SK-N-SH (cell line): ENCODE measurements around the gene NFE2. TPM values are rescaled to one million over a fixed set of nuclear protein-coding genes. Genes with fewer than 3 reads are reported as not detected.
A peak's percentile ranks its signal among the peaks of the same experiment; 100 is the strongest.
"Not testable (repeated sequence)": the region's sequence is repeated elsewhere in the genome, so short reads cannot be mapped to it uniquely, and the experiment has no call there.

ENCODE experiments used
- CTCF ChIA-PET: fragments of 300-600, 350-600 bp; formaldehyde crosslinking; extraction: SDS; loops from one replicate; lab custom pipeline; 2021; lab: Yijun Ruan, JAX
- POLR2A ChIA-PET: fragments of 350-600 bp; sonication (Branson Sonifier 250); formaldehyde crosslinking; extraction: SDS; loops from one replicate; lab custom pipeline; 2020; ENCODE audit warnings: antibody characterized with exemption, inconsistent platforms; lab: Yijun Ruan, JAX
- DNase-seq: peaks from one replicate; pipeline ENCODE4 v3.0.0; 2012
- H2AFZ ChIP-seq: fragments of 200-600 bp; sonication (generic); 2 replicates; pipeline ENCODE4 v1.8.1; 2016; ENCODE audit warnings: antibody characterized with exemption, mild to moderate bottlenecking, low read depth
- H3F3A ChIP-seq: fragments of 200-600 bp; sonication (generic); replicated peaks from 2 replicates; pipeline ENCODE3; 2016; ENCODE audit warnings: antibody characterized with exemption, mild to moderate bottlenecking; ENCODE audit not compliant: insufficient read depth
- H3K27ac ChIP-seq, 2 experiments: fragments of 200-500 bp in 1 of 2; fragments of 200-600 bp in 1 of 2; sonication (Bioruptor generic) in 1 of 2; sonication (generic), shearing (Covaris generic) in 1 of 2; 2 replicates each; pipeline versions ENCODE4 v1.5.1 to v1.6.1; 2014 to 2016; ENCODE audit warnings: low read depth in 2 of 2, inconsistent platforms in 1 of 2, low read length in 1 of 2, mild to moderate bottlenecking in 1 of 2, mixed read lengths in 1 of 2
- H3K27me3 ChIP-seq: fragments of 200-600 bp; sonication (generic), shearing (Covaris generic); 2 replicates; pipeline ENCODE4 v1.6.1; 2016; ENCODE audit warnings: mixed run types; ENCODE audit not compliant: insufficient read depth
- H3K36me3 ChIP-seq, 2 experiments: fragments of 200-500 bp in 1 of 2; fragments of 200-600 bp in 1 of 2; sonication (Bioruptor generic) in 1 of 2; sonication (generic) in 1 of 2; replicated peaks in 1 of 2; 2 replicates each; pipeline versions ENCODE3 to v1.5.1; 2014 to 2016; ENCODE audit warnings: low read length in 1 of 2, mild to moderate bottlenecking in 1 of 2; ENCODE audit not compliant: insufficient read depth in 2 of 2, control insufficient read depth in 1 of 2
- H3K4me1 ChIP-seq, 2 experiments: fragments of 200-500 bp in 1 of 2; fragments of 200-600 bp in 1 of 2; sonication (Bioruptor generic) in 1 of 2; sonication (generic), shearing (Covaris generic) in 1 of 2; 2 replicates each; pipeline versions ENCODE4 v1.5.1 to v1.6.1; 2014 to 2016; ENCODE audit warnings: low read depth in 1 of 2, low read length in 1 of 2, mixed run types in 1 of 2; ENCODE audit not compliant: insufficient read depth in 2 of 2, control insufficient read depth in 1 of 2
- H3K4me2 ChIP-seq: fragments of 200-600 bp; sonication (generic), shearing (Covaris generic); 2 replicates; pipeline ENCODE4 v1.6.1; 2017; ENCODE audit warnings: mixed run types
- H3K4me3 ChIP-seq, 2 experiments: fragments of 200-500 bp in 1 of 2; fragments of 200-600 bp in 1 of 2; sonication (Bioruptor generic) in 1 of 2; sonication (generic), shearing (Covaris generic) in 1 of 2; 2 replicates each; pipeline versions ENCODE4 v1.5.1 to v1.8.1; 2014 to 2016; ENCODE audit warnings: low read depth in 2 of 2, inconsistent platforms in 1 of 2, low read length in 1 of 2, mild to moderate bottlenecking in 1 of 2, mixed read lengths in 1 of 2, moderate library complexity in 1 of 2
- H3K79me2 ChIP-seq: fragments of 200-600 bp; sonication (generic); 2 replicates; pipeline ENCODE4 v1.8.1; 2017; ENCODE audit warnings: mild to moderate bottlenecking; ENCODE audit not compliant: insufficient read depth
- H3K9ac ChIP-seq: fragments of 200-600 bp; sonication (generic); 2 replicates; pipeline ENCODE4 v1.6.1; 2017; ENCODE audit warnings: mixed run types
- H3K9me2 ChIP-seq: fragments of 200-600 bp; sonication (generic); 2 replicates; pipeline ENCODE4 v1.6.1; 2017; ENCODE audit warnings: mixed run types
- H3K9me3 ChIP-seq: fragments of 200-600 bp; sonication (generic); 2 replicates; pipeline ENCODE4 v1.6.1; 2017; ENCODE audit warnings: mixed run types, mild to moderate bottlenecking, moderate library complexity
- H4K20me1 ChIP-seq: fragments of 200-600 bp; sonication (generic); 2 replicates; pipeline ENCODE4 v1.6.1; 2017; ENCODE audit warnings: mild to moderate bottlenecking, mixed run types; ENCODE audit not compliant: insufficient read depth
- NFIC ChIP-seq: IDR thresholded peaks from 2 replicates; pipeline ENCODE4 v1.4.0; 2012; ENCODE audit warnings: borderline replicate concordance
- WGBS: methylation state at CpG from one replicate; pipeline ENCODE4 v1.1.6; 2017; ENCODE audit warnings: low lambda C conversion rate; 5-methylcytosine and 5-hydroxymethylcytosine counted together
- polyA plus RNA-seq, 3 experiments: library from polyadenylated mRNA; depleted of rRNA; stranded (reverse); fragments of >200 nt; gene quantifications; 2 replicates each; pipeline ENCODE4 v1.2.3, GENCODE V29; 2012

The NFE2 gene
- polyA plus RNA-seq, 1 of the 3 experiments (the other 2 are of a cell fraction): 0.25 TPM

- peaks cover 74% of the 10 kb centered on the region for H4K20me1 ChIP-seq
- H3K4me2 ChIP-seq: peak overlapping the region; percentile 98
- CTCF ChIA-PET: interaction anchor here (0.7 to 5.1 kb wide), 13 partner anchors 11 to 84 kb away, joined by 3 to 33 read pairs (median 7); no protein-coding TSS in a partner anchor
- peaks cover 59% of the 10 kb centered on the region for H3K79me2 ChIP-seq
- not testable (repeated sequence) for H2AFZ ChIP-seq, H3K27me3 ChIP-seq, DNase-seq, H3K9me3 ChIP-seq, H3K9me2 ChIP-seq
- H3K4me1 ChIP-seq: peaks cover 13 to 25% of the 10 kb centered on the region in 2 experiments; a peak in 3 of 4 replicates
- peak overlapping the region; percentile 98 for H3K9ac ChIP-seq
- POLR2A ChIA-PET: interaction anchor here (1.1 to 1.8 kb wide), 8 partner anchors 9 to 75 kb away, joined by 3 to 6 read pairs (median 3); partner anchors contain the start of gene COPZ1
- peaks cover 76% of the 10 kb centered on the region for H3F3A ChIP-seq
- WGBS: 17% methylated on average over 2 of the region's 2 CpGs
- H3K27ac ChIP-seq: peak overlapping the region in 1 of 2 experiments; percentile 19; a peak in 2 of 4 replicates
- peaks cover 57 to 67% of the 10 kb centered on the region in 2 experiments for H3K36me3 ChIP-seq
- peak overlapping the region; percentile 80 to 88 for H3K4me3 ChIP-seq
These were observed 16.6 kb downstream of the NFE2 start for GRCh38 chr12:54284070-54284780.

- DNase-seq: no peak
- H3K27ac ChIP-seq: peak overlapping the region in 1 of 2 experiments; percentile 93; a peak in 1 of 4 replicates
- H3F3A ChIP-seq: peaks cover 76% of the 10 kb centered on the region
These were observed 17.7 kb downstream of the NFE2 start for GRCh38 chr12:54282949-54283593.

GRCh38 chr12:54281694-54282093, 19.1 kb downstream of the NFE2 start:
- peaks cover 13 to 32% of the 10 kb centered on the region in 2 experiments; a peak in 3 of 4 replicates for H3K4me1 ChIP-seq
- not testable (repeated sequence) for DNase-seq, H2AFZ ChIP-seq, H3K9me3 ChIP-seq, H3K27me3 ChIP-seq, H3K9me2 ChIP-seq
- H3K36me3 ChIP-seq: peaks cover 50 to 52% of the 10 kb centered on the region in 2 experiments
- H3K79me2 ChIP-seq: peaks cover 84% of the 10 kb centered on the region
- H3K4me3 ChIP-seq: peak overlapping the region; percentile 80 to 88
- peak overlapping the region; percentile 93 to 96 for H3K27ac ChIP-seq
- H4K20me1 ChIP-seq: peaks cover 57% of the 10 kb centered on the region
- H3F3A ChIP-seq: peaks cover 62% of the 10 kb centered on the region
- peak overlapping the region; percentile 98 for H3K9ac ChIP-seq
- H3K4me2 ChIP-seq: peak overlapping the region; percentile 98
- ChIA-PET POLR2A (interaction anchor here (1.0 to 3.5 kb wide), 8 partner anchors 10 to 77 kb away, joined by 3 to 36 read pairs (median 10); no protein-coding TSS in a partner anchor), CTCF (interaction anchor here (0.7 to 2.9 kb wide), 8 partner anchors 9 to 97 kb away, joined by 3 to 13 read pairs (median 4); partner anchors contain the start of gene COPZ1)
- WGBS: 0% methylated on average over 4 of the region's 4 CpGs

More at GRCh38 chr12:54282949-54283593, 17.7 kb downstream of the NFE2 start:
- H3K4me2 ChIP-seq: peak overlapping the region; percentile 98
- H3K79me2 ChIP-seq: peaks cover 71% of the 10 kb centered on the region
- no peaks in the 10 kb centered on the region for H3K9me2 ChIP-seq
- H4K20me1 ChIP-seq: peaks cover 69% of the 10 kb centered on the region
- TF ChIP-seq NFIC: no peak
- H3K9me3 ChIP-seq: no peaks in the 10 kb centered on the region
- H3K4me3 ChIP-seq: peak overlapping the region; percentile 80 to 88
- no peak overlapping the region for H2AFZ ChIP-seq
- H3K4me1 ChIP-seq: peaks cover 13 to 28% of the 10 kb centered on the region in 2 experiments; a peak in 3 of 4 replicates
- peak overlapping the region; percentile 98 for H3K9ac ChIP-seq
- no peaks in the 10 kb centered on the region for H3K27me3 ChIP-seq
- 4% methylated on average over 11 of the region's 11 CpGs for WGBS
- POLR2A ChIA-PET: interaction anchor here (1.1 to 1.8 kb wide), 3 partner anchors 42 to 76 kb away, joined by 3 to 6 read pairs (median 4); partner anchors contain the start of gene COPZ1
- CTCF ChIA-PET: interaction anchor here (0.6 to 5.1 kb wide), 7 partner anchors 12 to 77 kb away, joined by 3 to 33 read pairs (median 4); no protein-coding TSS in a partner anchor
- H3K36me3 ChIP-seq: peaks cover 57 to 66% of the 10 kb centered on the region in 2 experiments

- H3K9me2 ChIP-seq, H3K27me3 ChIP-seq, H3K9me3 ChIP-seq, H2AFZ ChIP-seq, DNase-seq: not testable (repeated sequence)
- peak overlapping the region; percentile 98 for H3K4me2 ChIP-seq
- peaks cover 84% of the 10 kb centered on the region for H3K79me2 ChIP-seq
- H4K20me1 ChIP-seq: peaks cover 52% of the 10 kb centered on the region
- H3K9ac ChIP-seq: peak overlapping the region; percentile 98
- under 1% methylated on average over 10 of the region's 10 CpGs for WGBS
- H3K4me1 ChIP-seq: peaks cover 17 to 32% of the 10 kb centered on the region in 2 experiments; a peak in 3 of 4 replicates
- peak overlapping the region; percentile 93 to 96 for H3K27ac ChIP-seq
- peaks cover 61% of the 10 kb centered on the region for H3F3A ChIP-seq
- POLR2A ChIA-PET: interaction anchor here (1.0 to 3.5 kb wide), 8 partner anchors 10 to 78 kb away, joined by 3 to 36 read pairs (median 10); no protein-coding TSS in a partner anchor
- CTCF ChIA-PET: interaction anchor here (0.7 to 2.9 kb wide), 8 partner anchors 9 to 98 kb away, joined by 3 to 13 read pairs (median 4); partner anchors contain the start of gene COPZ1
- H3K4me3 ChIP-seq: peak overlapping the region; percentile 80 to 88
- H3K36me3 ChIP-seq: peaks cover 45 to 47% of the 10 kb centered on the region in 2 experiments
These were observed 19.6 kb downstream of the NFE2 start for GRCh38 chr12:54281261-54281638.
